Esophagus muscularis mucosa (tissue), 4 donors: ENCODE results near the gene HMGA1. TPM values are rescaled to one million over a fixed set of nuclear protein-coding genes. Genes with fewer than 3 reads are reported as not detected.

Experiments
- DNase-seq: peaks from one replicate; pipeline ENCODE4 v3.0.0-alpha.2; 2017; ENCODE audit errors: extremely low spot score
- H3K27ac ChIP-seq, 4 donors: fragments of 200-600 bp; sonication (generic); replicated peaks in 1 of 4; 1 replicate in 3 of 4; 2 replicates in 1 of 4; pipeline ENCODE4 v1.5.1; 2016 to 2019; ENCODE audit warnings: mild to moderate bottlenecking in 1 of 4
- H3K27me3 ChIP-seq, 4 donors: fragments of 200-600 bp; sonication (generic); one replicate each; pipeline versions ENCODE4 v1.5.1 to v1.6.0; 2016 to 2019
- H3K36me3 ChIP-seq, 4 donors: fragments of 200-600 bp; sonication (generic); one replicate each; pipeline ENCODE4 v1.5.1; 2016 to 2019
- H3K4me1 ChIP-seq, 4 donors: fragments of 200-600 bp; sonication (generic); one replicate each; pipeline ENCODE4 v1.5.1; 2016 to 2019
- H3K4me3 ChIP-seq, 4 donors: fragments of 200-600 bp; sonication (generic); 1 replicate in 2 of 4; 2 replicates in 2 of 4; pipeline ENCODE4 v1.5.1; 2016 to 2019; ENCODE audit warnings: mild to moderate bottlenecking in 4 of 4, moderate library complexity in 1 of 4
- H3K9me3 ChIP-seq, 4 donors: fragments of 200-600 bp; sonication (generic); 1 replicate in 3 of 4; 2 replicates in 1 of 4; pipeline ENCODE4 v1.5.1; 2016 to 2019
- EP300 ChIP-seq: sonication (generic); formaldehyde crosslinking; IDR thresholded peaks from one replicate; pipeline ENCODE4 v1.6.1; 2017; ENCODE audit warnings: antibody characterized with exemption
- POLR2A ChIP-seq: fragments of 450-650 bp; IDR thresholded peaks from one replicate; pipeline ENCODE4 v1.6.1; 2017; ENCODE audit warnings: antibody characterized with exemption, moderate library complexity, mild to moderate bottlenecking, low read depth
- POLR2AphosphoS5 ChIP-seq, 2 donors: sonication (generic); formaldehyde crosslinking; IDR thresholded peaks; one replicate each; pipeline ENCODE4 v1.6.1; 2017; ENCODE audit warnings: antibody characterized with exemption in 2 of 2
- WGBS: methylation state at CpG from one replicate; pipeline ENCODE4 v1.1.5; 2018; 5-methylcytosine and 5-hydroxymethylcytosine counted together
- intact Hi-C: fragments of 100-400 bp; cut with DNase I; formaldehyde crosslinking; loops from one replicate; pipeline ENCODE4 v1.15.1; 2023
- total RNA-seq, 4 donors: library from RNA; depleted of rRNA; stranded (reverse); fragments of >200 nt; gene quantifications; one replicate each; pipeline versions ENCODE4 v1.1.0 to v1.2.1, GENCODE V29; 2016
- TF ChIP-seq, protein P1 (sequence below), 3 experiments: fragments of 200-600 bp in 2 of 3; fragments of 450-650 bp in 1 of 3; sonication (generic) in 2 of 3; IDR thresholded peaks; one replicate each; pipeline ENCODE4 v1.5.1; 2017 to 2019; ENCODE audit warnings: antibody characterized with exemption in 3 of 3, mild to moderate bottlenecking in 2 of 3, moderate library complexity in 1 of 3

HMGA1 gene
- total RNA-seq, 4 donors from 2014 or later = 8.3 to 27.2 (median 17.5) TPM

DNA sequence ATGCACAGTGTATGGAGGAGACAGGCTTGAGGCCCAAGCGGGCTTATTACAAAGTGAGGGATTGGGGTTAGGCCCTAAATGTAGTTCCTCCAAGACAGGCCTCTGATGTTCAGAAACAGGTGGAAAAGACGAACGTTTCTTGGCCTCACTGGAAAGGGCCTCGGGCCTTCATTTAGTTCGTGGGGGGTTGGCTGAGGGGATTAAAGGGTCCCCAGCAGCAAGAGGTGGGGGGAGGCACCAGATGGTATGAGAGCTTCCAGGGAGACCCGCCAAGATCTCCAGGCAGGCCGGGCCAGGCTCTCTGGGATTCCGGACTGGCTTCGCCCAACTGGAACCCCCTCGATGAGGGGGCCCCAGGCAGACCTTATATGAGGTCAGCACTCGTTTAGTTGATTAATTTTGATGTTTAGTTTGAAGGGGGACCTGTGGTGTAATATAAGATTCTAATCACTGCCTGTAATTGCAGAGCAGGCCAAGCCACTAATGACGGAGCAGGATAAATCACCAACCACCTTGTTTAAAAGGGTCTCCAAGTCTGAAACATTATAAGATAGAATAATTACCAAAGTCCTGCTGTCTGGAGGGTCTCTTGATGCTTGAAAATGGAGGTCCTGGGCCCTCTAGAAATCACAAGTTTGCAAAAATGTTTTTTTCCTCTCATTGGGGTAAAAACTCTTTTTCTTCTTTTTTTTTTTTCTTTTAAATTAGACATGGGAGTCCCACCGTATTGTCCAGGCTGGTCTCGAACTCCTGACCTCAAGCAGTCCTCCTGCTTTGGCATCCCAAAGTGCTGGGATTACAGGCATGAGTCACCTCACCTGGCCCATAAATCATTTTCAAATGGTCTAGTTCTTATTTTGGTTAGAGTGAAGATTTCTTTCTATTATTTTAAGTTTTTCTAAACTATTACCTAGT lies 2.2 kb downstream of the HMGA1 start:
- TF ChIP-seq EP300 = no peak
- TF ChIP-seq, protein P1, sequence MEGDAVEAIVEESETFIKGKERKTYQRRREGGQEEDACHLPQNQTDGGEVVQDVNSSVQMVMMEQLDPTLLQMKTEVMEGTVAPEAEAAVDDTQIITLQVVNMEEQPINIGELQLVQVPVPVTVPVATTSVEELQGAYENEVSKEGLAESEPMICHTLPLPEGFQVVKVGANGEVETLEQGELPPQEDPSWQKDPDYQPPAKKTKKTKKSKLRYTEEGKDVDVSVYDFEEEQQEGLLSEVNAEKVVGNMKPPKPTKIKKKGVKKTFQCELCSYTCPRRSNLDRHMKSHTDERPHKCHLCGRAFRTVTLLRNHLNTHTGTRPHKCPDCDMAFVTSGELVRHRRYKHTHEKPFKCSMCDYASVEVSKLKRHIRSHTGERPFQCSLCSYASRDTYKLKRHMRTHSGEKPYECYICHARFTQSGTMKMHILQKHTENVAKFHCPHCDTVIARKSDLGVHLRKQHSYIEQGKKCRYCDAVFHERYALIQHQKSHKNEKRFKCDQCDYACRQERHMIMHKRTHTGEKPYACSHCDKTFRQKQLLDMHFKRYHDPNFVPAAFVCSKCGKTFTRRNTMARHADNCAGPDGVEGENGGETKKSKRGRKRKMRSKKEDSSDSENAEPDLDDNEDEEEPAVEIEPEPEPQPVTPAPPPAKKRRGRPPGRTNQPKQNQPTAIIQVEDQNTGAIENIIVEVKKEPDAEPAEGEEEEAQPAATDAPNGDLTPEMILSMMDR (IDR thresholded peaks at IDR 0.05) = no peak
- TF ChIP-seq POLR2A = no peak
- 86% methylated on average over 14 of the region's 14 CpGs for WGBS
- Histone ChIP-seq H3K4me3 (peak overlapping the region; percentile 76 to 84 (median 80)), H3K27me3 (no peaks in the 10 kb centered on the region), H3K27ac (peak overlapping the region in 1 of 4 donors; percentile 81), H3K36me3 (peaks cover 6 to 22% (median 18%) of the 10 kb centered on the region in 4 donors), H3K9me3 (no peaks in the 10 kb centered on the region), H3K4me1 (peaks cover 24 to 38% (median 31%) of the 10 kb centered on the region in 4 donors)
- peak; percentile 74 for DNase-seq
- intact Hi-C loops = no loop called here

DNA sequence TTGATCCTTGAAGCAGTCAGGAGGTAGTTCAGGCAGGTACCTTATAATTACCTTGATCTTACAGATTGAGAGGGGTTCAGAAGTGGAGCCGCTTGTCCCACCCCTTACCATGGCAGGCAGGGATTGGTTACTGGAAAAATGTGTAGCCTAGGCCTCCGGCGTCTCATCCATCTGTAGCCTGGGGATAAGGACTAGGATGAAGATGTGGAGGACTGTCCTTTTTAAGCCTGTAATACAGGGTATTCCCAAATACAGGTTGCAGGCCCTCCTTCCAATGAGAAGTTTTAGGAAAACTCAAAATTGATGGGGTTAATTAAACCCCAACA lies 2.8 kb downstream of the HMGA1 start:
- Histone ChIP-seq H3K36me3 (peaks cover 6 to 22% (median 18%) of the 10 kb centered on the region in 4 donors), H3K27me3 (no peaks in the 10 kb centered on the region), H3K4me1 (peaks cover 30 to 45% (median 38%) of the 10 kb centered on the region in 4 donors), H3K4me3 (no peak overlapping the region), H3K9me3 (no peaks in the 10 kb centered on the region), H3K27ac (no peak overlapping the region)
- TF ChIP-seq POLR2A = no peak
- TF ChIP-seq EP300 = no peak
- intact Hi-C loops = no loop called here
- peak; percentile 26 for DNase-seq
- WGBS = 85% methylated on average over 3 of the region's 3 CpGs

DNA sequence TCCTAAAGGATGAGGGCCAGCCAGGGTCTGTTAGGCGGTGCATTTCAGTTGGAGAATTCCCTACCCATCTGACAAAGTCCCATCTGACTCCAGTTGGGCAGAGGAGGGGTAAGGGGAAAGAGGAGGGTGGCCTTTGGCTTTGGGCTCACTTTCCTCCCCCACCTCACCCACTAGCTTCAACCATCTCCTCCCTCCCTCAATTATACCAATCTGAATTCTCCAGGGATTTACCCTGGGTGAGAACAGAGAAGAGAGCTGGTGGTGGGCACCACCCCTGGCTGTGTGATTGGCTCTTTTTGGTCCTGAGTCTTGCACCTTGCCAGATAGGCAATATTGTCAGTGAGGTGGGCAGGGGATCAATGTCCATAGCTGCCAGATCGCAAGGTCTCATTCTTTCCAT lies 3.2 kb downstream of the HMGA1 start:
- WGBS = 96% methylated on average over 2 of the region's 2 CpGs
- TF ChIP-seq, protein P1 (IDR thresholded peaks at IDR 0.05) = no peak
- TF ChIP-seq POLR2AphosphoS5 (IDR thresholded peaks at IDR 0.05) = no peak
- TF ChIP-seq EP300 = no peak
- no peak for TF ChIP-seq POLR2A
- peaks cover 6 to 22% (median 18%) of the 10 kb centered on the region in 4 donors for H3K36me3 ChIP-seq
- intact Hi-C loops = loop anchor here (10.0 kb wide), 1 partner anchor 365 kb away; no protein-coding TSS in a partner anchor
- H3K4me1 ChIP-seq = peaks cover 34 to 49% (median 42%) of the 10 kb centered on the region in 4 donors
- no peaks in the 10 kb centered on the region for H3K9me3 ChIP-seq
- no peak overlapping the region for H3K4me3 ChIP-seq
- H3K27ac ChIP-seq = no peak overlapping the region
- no peaks in the 10 kb centered on the region for H3K27me3 ChIP-seq
- no peak for DNase-seq

DNA sequence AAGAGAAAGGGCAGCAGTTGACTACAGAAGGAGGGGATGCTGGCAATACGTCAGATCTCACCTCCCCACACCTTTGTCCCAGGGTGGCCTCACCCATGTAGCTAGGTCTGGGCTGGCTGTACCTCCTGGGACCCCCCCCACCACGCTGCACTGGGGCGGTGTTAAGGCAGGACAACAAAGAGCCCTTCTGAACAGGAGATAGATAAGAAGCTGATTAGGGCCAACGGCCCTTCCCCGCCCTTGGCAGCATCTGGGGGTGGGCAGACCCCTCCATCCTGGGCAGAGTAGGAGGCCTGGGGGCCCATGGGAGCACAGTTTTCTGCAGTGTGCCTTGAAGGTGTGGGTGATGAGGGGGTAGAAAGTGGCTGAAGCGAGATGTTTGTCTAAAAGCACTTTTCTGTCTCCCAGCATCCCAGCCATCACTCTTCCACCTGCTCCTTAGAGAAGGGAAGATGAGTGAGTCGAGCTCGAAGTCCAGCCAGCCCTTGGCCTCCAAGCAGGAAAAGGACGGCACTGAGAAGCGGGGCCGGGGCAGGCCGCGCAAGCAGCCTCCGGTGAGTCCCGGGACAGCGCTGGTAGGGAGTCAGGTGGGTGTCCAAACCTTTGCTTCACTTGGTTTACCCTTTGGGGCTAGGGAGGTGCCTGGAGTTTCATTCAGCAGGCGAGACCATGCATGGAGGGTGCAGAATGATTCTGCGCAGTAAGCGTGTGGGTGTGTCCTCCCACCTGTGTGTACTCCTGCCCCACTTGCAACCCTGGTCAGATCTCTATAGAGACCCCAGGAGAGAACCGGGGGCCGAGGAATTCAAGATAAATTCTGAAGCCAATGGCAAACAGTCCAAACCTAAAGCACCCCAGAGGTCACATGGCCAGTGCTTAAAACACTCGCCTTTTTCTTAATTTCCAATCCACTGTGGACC lies 3.9 kb downstream of the HMGA1 start:
- peak; percentile 86 for DNase-seq
- Histone ChIP-seq H3K27me3 (no peaks in the 10 kb centered on the region), H3K27ac (no peak overlapping the region), H3K9me3 (no peaks in the 10 kb centered on the region), H3K36me3 (peaks cover 6 to 22% (median 18%) of the 10 kb centered on the region in 4 donors), H3K4me1 (peaks cover 34 to 50% (median 41%) of the 10 kb centered on the region in 4 donors), H3K4me3 (no peak overlapping the region)
- no peak for TF ChIP-seq EP300
- no peak for TF ChIP-seq POLR2A
- TF ChIP-seq, protein P1 (IDR thresholded peaks at IDR 0.05) = no peak
- TF ChIP-seq POLR2AphosphoS5 (IDR thresholded peaks at IDR 0.05) = no peak
- WGBS = 91% methylated on average over 15 of the region's 22 CpGs
- intact Hi-C loops = loop anchor here (10.0 kb wide), 1 partner anchor 364 kb away; no protein-coding TSS in a partner anchor
